Frontal cortex (tissue), 4 donors: ENCODE data around the gene BEND7. TPM values are rescaled to one million over a fixed set of nuclear protein-coding genes. Genes with fewer than 3 reads are reported as not detected.
"Not testable (repeated sequence)": the region's sequence is repeated elsewhere in the genome, so short reads cannot be mapped to it uniquely, and the experiment has no call there.

Experiments
- DNase-seq, 2 donors: peaks; one replicate each; pipeline ENCODE4 v3.0.0; 2012; ENCODE audit warnings: low spot score in 2 of 2
- FAIRE-seq: peaks from 2 replicates; lab custom pipeline; 2012; peaks lifted over from hg19 to GRCh38; lab: Jason Lieb, UNC
- total RNA-seq: library from RNA; depleted of rRNA; stranded (reverse); fragments of >200 nt; gene quantifications from one replicate; pipeline ENCODE4 v1.2.3, GENCODE V29; 2014
- donor health status: control.
- donor health status: control.
- donor health status: control.

The BEND7 gene, protein sequence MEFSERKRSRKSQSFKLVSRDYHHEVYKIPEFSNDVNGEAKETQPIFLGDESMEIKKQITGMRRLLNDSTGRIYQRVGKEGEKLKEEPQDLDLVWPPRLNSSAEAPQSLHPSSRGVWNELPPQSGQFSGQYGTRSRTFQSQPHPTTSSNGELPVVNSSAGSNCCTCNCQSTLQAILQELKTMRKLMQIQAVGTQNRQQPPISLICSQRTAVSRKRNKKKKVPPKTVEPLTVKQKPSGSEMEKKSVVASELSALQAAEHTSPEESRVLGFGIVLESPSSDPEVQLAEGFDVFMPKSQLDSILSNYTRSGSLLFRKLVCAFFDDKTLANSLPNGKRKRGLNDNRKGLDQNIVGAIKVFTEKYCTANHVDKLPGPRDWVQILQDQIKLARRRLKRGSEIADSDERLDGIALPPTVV
- 9.8 TPM for total RNA-seq

DNA sequence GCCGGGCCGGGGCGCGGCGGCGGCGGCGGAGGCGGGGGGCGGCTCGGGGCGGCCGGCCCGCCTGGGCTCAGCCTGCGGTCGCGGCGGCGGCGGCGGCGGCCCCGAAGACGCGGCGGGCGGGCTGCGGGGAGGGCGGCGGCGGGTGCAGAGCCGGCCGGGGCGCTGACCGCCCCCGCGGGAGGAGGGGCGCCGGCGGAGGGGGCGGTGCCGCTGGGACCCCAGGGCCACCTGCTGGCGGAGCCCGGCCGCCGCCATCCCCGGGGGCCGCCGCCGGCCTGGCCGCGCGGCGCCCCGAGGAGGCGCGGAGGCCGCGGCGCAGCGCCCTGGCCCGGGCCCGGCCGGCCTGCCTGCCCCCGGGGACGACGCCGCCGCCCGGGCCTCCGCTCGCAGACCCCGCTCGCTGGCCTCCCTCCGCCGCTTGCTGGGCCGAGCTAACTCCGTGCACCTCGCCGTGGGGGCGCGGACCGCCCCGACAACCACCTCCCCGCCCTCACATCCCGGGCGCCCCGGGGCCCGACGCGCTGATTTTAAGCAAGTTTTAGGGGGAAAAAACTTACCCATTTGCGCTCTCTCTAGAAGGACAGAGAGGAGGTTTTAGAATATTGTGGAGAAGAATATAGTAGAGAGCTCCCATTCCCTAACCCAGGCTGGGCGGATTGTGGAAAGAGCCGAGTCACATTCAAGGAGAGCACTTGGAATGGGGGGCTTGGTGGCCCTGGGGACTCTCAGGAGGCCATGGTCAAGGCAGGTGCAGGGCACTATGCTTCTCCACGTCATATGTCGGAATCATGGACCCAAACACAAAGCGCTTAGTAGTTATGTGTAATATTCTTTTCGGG, at the start of gene BEND7:
Gene BEND7, minus strand, starts transcription at position 140 of the 839 bp plus-strand sequence. CDS start 481 bp downstream, outside the sequence.
- FAIRE-seq (no peak), DNase-seq (peak; percentile 77 to 82)

DNA sequence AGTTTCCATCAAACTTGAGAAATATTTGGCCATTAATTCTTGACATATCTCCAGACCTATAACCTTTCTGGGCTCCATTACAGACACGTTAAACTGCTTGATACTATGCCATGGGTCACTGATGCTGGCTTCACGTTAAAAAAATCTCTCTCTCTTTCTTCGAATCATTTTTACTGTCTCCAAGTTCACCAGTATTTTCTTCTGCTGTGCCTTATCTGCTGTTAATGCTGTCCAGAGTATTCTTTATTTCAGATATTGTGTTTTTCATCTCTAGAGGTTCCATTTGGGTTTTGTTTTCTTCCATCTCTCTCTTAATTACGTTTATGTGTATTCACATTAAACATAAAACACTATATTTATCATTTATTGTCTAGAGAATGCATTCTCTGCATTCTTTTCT, 45.1 kb upstream of the BEND7 start:
- no peak for DNase-seq
- FAIRE-seq, result no peak

DNA sequence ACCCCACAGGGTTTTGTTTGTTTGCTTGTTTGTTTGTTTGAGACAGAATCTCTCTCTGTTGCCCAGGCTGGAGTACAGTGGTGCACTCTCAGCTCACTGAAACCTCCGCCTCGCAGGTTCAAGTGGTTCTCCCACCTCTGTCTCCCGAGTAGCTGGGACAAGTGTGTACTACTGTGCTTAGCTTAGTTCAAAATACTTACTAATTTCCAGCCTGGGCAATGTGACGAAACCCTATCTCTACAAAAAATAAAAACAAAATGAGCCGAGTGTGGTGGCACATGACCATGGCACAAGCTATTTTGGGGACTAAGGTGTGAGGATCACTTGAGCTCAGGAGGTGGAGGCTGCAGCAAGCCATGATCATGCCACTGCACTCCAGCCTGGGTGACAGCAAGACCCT, 42.7 kb upstream of the BEND7 start:
- DNase-seq (no peak), FAIRE-seq (no peak)

DNA sequence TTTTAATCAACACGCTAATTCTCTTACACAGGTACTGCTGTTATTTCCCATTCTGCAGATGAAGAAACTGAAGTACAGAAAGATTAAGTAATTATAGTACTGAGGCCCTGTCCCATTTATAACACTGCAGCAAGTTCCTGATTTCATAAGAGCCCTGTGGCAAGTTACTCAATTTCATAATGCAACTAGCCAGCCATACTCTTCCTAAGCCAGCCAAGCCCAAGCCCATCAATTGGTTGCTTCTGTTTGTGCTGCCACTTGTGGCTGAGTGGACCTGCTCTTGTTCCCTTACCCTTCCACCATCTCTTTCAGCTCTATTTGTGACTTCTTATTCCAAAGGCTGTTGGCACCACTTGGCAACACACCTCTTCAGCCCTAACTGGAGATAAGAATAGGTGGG, 38.2 kb upstream of the BEND7 start:
- no peak for FAIRE-seq

DNA sequence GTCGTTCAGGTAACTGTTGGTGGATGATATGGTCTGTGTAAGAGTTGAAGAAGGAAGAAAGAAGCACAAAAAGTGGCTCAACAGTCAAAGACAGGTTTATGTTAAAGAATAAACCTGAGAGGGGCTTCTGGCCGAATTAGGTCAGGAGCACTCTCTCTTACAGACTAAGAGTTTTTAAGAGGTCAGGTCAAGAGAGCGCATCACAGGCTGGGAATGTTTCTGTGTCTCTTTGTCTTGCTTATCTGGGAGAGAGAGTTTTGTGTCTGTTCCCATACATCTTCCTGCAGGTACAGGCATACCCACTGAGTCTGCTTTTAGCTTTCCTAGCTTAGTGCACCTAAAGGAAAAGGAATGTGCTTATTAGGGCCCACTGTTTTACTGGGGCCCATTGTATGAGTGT, 35.8 kb upstream of the BEND7 start:
- no peak for FAIRE-seq
- no peak for DNase-seq

More for the DNA sequence above, 38.2 kb upstream of the BEND7 start:
- no peak for DNase-seq

DNA sequence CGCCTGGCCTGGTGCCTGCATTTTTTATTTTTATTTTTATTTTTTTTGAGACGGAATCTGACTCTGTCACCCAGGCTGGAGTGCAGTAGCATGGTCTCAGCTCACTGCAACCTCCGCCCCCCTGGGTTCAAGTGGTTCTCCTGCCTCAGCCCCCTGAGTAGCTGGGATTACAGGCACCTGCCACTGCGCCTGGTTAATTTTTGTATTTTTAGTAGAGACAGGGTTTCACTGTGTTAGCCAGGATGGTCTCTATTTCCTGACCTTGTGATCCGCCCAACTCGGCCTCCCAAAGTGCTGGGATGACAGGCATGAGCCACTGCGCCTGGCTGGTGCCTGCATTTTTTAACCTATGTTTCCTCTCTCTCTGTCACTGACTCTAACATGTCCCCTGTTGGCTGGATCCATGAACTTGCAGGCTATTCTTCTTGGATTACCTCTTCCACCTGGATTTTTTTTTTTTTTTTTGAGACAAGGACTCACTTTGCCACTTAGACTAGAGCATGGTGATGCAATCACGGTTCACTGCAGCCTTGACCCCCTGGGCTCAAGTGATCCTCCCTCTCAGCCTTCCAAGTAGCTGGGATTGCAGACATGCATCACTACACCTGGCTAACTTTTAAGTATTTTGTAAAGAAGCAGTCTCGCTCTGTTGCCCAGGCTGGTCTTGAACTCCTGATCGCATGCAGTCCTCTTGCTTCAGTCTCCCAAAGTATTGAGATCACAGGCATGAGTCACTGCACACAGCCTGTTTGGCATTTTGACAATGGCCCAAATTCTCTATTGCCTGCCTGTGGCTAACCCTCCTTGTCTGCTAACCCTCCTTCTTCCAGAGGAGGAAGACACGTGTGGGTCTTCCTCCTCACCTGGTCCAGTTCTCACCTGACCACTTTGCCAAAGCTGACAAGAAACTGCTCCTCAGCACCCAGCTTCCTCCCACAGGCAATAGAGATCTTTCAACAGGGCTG, 34.9 kb upstream of the BEND7 start:
- DNase-seq (no peak), FAIRE-seq (no peak)

DNA sequence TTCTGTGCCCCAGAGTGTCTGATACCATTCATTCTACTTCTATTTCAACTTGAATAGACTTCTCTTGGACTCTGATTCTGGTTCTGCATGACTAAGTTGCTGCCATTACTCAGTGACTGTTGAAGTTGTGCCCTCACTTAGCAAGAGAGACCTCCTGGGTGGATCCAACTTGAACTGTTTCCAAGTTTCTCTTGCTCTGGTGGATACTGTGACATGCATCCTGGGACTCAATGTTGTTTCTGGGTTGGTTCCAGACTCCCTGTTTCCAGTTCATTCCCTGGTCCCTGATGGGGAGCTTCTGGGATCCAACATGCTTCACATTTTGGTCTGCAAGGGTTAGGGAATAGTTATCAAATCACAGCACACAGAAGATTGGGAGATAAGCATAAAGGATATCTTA, 31.8 kb upstream of the BEND7 start:
- DNase-seq (no peak), FAIRE-seq (no peak)

DNA sequence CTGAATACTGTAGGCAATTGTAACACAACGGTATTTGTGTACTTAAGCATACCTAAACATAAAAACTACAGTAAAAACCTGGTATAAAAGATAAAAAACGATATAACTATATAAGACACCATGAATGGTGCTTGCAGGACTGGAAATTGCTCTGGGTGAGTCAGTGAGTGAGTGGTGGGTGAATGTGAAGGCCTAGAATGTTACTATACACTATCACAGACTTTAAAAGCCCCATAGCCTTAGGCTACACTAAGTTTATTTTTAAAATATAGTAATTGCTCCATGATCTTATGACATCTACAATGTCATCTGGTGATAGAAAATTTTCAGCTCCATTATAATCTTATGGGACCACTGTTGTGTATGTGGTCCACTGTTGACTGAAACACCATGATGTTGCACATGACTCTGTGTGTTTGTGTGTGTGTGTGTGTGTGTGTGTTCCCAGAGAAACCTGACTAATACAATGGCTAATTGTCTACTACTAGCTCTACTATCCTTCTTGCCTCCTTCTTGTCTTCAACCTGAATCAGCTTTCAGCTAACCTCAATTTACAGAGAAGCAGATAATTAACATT, 30.4 kb upstream of the BEND7 start:
- DNase-seq, result no peak

DNA sequence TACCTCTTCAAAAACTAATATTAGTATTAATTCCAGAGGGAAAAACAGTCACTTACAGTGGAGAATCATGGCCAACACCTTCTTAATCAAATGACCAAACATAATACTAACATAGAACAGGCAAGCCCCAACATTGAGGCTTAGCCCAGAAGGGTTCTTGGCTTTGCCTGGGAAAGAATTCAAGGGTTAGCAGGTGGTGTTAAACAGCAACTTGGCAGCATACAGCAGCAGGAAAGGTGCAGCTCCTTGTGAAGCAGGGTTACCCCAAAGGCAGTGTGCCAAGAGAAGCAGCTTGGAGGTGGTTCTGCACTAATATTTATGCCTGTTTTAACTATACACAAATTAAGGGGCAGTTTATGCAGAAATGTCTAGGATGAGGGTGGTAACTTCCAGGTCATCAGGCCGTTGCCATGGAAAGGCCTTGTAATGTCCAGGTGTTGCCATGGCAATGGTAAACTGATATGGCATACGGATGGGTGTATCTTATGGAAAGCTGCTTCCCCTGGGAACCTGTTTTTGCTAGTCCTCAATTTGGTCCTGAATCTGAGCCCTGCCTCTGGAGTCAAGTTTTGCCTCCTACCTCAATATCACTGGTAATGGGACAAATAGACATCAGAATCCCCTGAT, 27.2 kb upstream of the BEND7 start:
- DNase-seq (no peak), FAIRE-seq (no peak)

More for the DNA sequence above, 30.4 kb upstream of the BEND7 start:
- no peak for FAIRE-seq

DNA sequence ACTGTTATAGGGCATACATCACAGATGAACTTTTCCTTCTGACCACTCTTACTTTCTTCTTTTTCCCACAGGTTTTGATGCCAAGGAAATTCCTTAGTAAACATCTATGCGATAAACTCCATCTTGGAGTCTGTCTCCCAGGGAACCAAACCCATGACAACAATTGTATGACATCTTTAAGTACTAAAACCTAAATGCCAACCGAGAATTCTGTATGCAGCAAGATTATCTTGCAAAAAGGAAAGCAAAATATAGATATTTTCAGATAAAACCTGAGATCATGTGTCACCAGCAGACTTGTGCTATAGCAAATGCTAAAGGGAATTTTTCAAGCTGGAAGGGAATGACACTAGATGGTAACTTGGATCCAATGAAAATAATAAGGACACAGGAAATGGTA, 22.0 kb upstream of the BEND7 start:
- no peak for DNase-seq
- no peak for FAIRE-seq

DNA sequence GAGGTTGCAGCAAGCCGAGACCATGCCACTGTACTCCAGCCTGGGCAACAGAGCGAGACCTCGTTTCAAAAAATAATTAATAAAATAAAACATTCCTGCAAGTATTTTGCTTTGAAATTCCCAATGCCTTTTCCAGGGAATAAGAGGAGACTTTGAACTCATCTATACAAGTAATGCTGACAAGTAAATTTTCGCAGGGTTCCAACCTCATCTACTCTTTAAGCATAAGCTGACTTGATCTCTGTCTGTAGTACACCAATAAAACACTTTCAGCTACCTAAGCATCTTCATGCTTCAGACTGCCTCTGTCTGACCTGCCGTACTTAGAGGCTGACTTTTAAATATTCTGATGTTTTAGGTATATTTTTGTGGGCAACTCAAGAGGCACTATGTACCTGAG, 13.7 kb upstream of the BEND7 start:
- DNase-seq (no peak), FAIRE-seq (no peak)

DNA sequence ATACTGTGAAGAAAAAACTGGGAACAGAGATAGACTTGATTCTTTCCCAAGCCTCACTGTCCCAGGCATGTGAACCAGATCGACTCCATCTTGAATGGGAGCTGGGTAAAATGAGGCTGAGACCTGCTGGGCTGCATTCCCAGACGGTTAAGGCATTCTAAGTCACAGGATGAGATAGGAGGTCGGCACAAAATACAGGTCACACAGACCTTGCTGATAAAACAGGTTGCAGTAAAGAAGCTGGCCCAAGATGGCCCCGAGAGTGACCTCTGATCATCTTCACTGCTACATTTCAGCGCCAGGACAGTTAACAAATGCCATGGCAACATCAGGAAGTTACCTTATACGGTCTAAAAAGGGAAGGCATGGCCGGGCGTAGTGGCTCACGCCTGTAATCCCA, 9.2 kb upstream of the BEND7 start:
- DNase-seq, FAIRE-seq: not testable (repeated sequence)

DNA sequence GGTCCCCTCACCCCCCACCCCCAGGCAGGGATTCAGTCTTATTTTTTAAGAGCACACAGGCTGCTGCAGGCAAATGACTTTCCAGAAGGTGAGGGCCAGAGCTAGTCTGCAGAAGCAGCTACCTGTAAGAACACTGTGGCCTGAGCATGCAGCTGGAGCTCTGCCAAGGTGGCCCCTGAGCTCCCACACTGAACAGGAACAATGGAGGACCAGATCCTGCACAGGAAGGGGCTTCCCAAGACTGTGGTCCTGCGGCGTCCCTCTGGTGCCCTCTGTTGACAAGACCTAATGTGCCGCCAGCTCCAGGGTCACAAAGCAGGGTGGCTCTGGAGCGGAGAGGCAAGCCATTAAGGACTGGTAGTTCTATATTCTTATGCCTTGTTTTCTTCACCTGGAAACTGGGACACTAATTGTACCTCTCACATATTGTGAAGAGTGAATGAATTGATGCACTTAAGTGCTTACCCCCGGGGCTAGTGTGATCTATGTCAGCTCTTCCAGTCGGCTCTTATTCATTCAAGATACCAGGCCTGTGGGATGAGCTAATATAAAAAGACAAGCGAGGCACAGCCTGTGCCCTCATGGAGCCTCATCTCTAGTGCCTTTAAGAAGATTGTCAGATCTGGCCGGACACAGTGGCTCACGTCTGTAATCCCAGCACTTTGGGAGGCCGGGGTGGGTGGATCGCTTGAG, 8.0 kb upstream of the BEND7 start:
- DNase-seq (no peak), FAIRE-seq (no peak)

DNA sequence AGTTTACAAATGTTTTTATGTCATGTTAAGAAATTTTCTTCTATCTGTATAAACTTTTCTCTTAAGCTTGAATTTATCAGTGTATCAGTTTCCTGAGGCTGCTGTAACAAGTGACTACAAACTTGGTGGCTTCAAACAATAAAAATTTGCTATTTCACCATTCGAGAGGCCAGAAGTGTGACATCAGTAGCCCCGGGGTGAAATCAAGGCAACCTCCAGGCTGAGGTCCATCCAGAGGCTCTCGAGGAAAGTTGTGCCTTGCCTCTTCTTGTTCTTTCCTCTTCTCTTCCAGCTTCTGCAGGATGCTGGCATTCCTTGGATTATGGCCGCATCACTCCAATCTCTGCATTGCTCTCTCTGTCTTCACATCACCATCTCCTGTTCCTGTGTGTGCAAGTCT, 6.5 kb upstream of the BEND7 start:
- no peak for FAIRE-seq
- no peak for DNase-seq

DNA sequence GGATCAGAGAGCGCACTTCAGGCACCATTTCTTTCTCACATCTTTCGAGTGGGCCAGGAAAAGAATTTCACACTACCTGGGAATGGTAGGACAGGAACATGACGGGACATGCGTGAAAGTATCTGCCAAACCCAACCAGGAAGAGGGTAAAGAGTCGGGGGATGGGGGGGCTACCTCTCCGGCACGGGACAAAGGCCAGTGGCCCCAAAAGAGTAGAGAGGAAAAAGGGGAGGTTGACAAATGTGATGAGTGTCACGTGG, 830 bp upstream of the BEND7 start:
- DNase-seq, result no peak
- FAIRE-seq, result no peak

DNA sequence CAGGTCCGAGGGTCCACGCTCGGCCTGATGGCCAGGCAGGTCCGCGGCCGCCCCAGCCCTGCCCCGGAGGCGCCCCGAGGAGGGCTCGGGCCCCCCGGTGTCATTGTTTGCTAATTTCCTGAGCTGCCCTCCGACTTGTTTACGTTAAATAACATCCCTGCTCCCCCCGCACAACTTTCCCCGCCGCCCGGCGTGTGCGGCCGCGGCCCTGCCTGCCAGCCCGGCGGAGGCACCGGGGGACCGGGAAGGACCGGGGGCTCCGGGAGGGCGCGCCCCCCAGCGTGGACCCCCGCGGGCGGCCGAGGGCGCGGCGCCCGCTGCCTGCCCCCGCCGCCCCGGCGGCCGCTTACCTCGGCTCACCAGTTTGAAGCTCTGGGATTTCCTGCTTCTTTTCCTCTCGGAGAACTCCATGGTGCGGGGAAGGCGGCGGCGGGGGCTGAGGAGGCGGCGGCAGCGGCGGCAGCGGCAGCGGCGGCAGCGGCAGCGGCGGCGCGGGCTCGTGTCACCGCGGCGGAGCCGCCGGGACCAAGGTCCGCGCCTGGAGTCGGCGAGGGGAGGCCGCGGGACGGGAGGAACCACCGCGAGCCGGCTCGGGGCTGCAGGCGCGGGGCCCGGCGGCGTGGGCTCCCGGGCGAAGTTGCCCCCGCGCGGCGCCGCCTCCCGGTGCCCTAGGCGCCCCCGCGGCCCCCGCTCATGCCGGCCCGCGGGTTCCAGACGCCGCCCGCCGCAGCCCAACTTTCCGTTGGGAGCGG, 515 bp downstream of the BEND7 start:
- FAIRE-seq (no peak), DNase-seq (peak; percentile 55 to 61)

DNA sequence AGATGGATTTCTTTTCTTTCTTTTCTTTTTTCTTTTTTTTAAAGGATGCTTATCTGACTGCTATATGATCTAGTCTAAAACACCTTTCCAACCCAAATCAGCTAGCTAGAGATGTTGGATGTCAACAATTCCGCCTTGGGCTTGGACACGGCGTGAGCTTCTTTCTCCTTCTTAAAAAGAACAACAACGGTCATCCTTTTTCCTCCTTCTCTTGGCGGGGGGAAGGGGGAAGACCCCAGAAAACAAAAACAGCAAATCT, 1.0 kb downstream of the BEND7 start:
- FAIRE-seq (no peak), DNase-seq (no peak)
